Measurements from ENCODE around the gene TNRC6C.
"Not testable (repeated sequence)": the region's sequence is repeated elsewhere in the genome, so short reads cannot be mapped to it uniquely, and the experiment has no call there.

The TNRC6C gene

DNA sequence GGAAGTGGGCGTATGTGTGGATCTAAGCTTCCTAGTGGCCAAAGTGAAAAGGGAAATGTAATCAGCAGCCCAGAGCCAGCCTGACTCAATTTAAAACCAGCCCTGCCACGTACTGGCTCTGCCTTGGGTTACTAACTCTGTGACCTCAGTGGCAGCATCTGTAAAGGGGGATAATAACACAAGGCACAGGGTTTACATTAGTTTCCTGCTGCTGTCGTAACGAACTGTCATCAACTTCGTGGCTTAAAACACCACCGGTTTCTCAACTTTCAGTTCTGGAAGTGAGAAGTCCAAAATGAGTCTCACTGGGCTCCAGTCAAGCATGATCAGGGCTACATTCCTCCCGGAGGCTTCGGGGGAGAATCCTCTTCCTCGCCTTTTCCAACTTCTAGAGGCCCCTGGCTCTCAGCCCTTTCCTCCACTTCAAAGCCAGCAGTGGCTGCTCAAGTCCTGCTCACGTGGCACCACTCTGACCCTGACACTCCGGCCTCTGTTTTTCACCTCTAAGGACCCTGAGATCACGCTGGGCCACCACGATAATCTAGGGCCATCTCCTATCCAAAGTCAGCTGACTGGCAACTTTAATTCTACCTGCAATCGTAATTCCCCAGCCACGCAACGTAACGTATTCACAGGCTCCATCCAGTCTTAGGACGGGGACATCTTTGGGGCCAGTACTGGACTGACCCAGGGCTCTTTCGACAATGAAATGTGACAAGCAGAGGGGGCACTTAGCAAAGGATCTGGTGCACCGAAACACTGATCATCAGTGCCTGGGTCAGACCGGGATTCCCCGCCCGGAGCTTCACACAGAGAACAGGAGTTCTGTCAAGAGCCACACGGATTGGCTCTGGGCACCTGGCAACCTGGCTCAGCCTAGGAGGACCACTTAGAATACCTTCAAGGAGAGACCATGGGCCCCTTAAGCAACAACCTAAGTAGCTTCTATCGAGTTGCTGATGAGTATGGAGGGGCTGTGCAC is 155.6 kb downstream of the TNRC6C start:
- DNase-seq, result no peak

DNA sequence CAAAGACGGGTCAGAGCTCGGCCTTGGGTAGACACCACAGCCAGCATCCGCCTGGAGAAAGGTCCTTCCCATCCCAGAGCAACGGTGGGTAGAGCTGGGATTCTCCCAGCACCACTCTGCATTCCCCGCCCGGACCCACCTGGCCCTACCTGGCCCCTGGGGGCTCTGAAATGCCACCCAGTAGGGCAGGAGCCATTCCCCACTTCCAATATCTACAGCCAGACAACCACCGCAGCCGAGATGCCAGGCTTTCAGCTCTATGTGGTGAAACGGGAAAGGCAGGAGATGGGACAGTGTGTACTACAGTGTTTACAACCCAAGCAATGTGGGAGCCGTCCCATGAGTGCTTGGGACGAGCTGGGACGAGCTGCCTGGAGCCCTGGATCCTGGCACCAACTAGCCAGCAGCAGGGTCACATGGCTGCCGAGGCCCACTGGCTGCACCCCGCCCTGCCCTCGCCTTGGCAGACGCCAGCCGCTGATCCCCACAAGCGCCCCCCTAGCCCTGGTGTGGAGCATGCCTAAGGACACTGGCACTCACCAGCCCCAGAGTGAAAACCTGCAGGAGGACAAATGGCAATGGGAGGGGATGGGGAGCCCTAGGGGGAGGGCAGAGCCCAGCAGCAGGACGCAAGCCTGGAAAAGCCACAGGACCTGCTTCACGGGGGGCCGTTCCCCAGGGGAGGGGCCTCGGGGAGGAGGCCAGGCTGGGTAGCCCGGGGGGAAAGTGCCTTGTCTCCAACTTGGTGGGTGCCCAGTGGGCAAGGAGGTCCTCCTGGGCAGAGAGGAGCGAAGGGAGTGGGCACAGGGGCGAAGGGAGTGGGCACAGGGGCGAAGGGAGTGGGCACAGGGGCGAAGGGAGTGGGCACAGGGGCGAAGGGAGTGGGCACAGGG is 156.6 kb downstream of the TNRC6C start:
- no peak for DNase-seq

- not testable (repeated sequence) for DNase-seq
These were observed 157.3 kb downstream of the TNRC6C start for GRCh38 chr17:78115803-78116202.

DNA sequence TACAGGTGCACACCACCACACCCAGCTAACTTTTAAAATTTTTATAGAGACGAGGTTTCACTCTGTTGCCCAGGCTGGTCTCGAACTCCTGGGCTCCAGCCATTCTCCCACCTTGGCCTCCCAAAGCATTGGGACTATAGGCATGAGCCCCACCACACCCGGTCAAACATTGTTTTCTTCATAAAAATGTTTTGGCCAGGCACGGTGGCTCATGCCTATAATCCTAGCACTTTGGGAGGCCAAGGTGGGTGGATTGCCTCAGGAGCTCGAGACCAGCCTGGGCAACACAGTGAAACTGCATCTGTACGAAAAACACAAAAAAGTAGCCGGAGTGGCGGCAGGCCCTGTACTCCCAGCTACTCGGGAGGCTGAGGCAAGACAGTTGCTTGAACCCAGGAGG is 157.9 kb downstream of the TNRC6C start:
- no peak for DNase-seq

- DNase-seq, result no peak
These were observed 158.8 kb downstream of the TNRC6C start for GRCh38 chr17:78117027-78117981.

- no peak for DNase-seq
These were observed 160.3 kb downstream of the TNRC6C start for GRCh38 chr17:78118801-78119241.

DNA sequence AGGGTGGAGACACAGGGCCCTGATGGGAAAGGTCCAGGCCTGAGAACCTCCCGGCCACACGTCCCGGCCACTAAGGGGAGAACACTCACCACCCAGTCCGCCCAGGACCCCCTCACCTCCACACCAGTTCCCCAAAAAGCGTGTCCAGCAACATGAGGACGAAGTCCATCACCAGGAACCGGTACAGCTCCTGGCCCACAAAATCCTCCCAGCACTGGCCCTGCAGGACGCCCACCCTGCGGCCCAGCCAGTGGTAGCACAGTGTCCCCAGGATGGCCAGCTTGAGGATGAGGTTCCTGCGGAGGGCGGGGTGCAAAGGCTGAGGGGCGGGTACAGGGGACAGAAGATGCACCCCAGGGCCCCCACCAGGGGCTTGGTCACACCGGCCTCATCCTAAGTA is 162.0 kb downstream of the TNRC6C start:
- DNase-seq, result no peak

DNA sequence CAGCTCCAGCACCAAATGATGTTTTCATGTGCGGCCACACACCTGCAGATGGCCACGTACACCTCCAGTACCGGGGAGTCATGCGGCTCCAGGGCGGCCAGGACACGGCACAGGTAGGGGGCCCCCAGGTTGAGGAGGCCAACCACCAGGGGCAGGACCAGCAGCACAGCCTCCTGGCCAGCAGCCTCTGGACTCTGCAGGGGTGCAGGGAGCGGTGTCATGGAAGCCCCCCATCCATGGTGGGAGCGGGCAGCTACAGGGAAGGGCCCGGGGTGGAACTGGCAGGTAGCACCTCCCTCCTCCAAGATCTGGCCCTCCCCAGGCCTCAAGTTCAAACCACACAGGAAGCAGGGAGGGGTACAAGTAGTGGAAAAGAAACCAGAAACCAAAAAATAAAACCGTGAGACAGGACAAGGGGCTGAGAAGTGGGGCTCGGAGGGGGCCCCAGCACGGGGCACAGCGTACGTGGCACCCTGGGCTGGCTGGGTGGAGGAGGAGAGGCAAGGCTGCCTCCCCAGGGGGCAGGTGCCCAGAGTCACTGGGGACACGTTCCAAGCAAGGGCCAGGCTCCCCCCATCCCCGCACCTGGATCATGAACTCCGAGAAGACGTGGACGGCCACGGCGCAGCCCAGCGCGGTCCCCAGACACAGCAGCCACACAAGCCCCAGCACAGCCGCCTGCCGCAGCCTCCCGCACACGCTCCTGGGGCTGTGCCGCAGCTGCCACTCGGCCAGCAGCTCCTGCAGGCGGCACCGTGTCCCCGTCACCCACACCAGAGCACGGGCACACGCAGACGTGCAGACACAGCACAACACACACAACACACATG is 162.7 kb downstream of the TNRC6C start:
- DNase-seq, result no peak

- DNase-seq, result no peak
These were observed 163.3 kb downstream of the TNRC6C start for GRCh38 chr17:78121801-78122215.

GRCh38 chr17:78122216-78122930 is 163.9 kb downstream of the TNRC6C start:
- DNase-seq, result no peak

DNA sequence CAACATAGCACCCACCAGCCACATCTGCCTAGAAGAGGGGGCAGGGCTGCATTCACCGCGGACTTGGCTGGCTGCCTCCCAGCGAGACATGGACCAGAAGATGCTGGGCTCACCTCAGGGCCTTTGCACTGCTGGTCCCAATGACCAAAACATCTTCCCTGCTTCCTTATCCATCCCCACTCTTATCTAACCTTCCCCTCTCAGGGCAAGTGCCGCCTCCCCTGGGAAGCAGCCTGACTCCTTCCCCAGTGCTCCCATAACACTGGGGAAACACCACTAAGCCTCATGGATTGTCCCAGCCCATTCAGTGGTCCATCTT is 164.4 kb downstream of the TNRC6C start:
- DNase-seq, result no peak

GRCh38 chr17:78123258-78123929 is 164.9 kb downstream of the TNRC6C start:
- no peak for DNase-seq

DNA sequence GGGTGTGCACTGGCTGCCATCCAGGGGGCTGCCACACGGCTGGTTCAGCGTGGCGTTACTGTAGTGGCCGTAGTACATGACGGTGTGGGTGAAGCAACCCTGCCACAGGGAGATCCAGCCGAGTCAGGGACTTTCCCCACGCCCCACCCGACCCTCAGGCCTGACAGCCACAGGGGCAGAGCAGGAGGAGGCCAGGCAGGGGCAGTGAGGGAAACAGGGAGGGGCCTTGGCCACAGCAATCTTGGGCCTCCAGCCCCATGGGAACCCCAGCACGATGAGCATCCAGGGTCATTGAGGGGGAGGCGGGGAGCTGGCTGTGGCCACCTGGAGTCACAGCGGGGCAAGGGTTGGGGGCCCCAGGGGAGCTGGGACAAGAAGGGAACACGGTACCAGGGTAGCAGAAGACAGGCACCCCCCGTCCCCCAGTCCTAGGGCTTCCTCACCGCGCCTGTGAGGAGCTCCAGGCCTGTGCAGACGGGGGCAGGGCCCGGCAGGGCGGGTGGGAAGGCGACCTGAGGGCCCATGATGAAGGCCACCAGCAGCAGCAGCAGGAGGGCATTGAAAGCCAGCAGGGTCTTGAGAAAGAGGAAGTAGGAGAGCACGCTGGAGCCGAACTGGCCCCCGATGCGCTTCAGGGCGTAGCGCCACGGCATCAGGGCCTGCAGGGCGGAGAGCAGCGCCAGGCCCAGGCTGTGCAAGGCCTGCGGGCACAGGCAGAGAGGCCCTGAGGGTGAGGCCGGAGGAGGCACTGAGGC is 165.8 kb downstream of the TNRC6C start:
- DNase-seq, result no peak

DNA sequence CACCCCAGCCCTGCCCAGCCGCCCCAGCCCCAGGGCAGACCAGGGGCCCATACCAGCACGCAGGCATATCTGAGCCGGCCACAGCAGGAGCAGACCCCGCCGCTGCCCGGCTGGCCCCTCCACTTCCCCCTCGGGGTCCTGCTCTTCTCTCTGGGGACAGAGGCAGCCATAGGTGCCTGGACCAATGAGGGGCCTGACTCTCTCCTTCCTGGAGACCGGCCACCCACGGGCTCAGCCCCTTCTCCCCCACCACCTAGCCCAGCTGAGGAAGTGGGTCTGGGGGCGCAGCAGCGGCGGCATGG is 166.3 kb downstream of the TNRC6C start:
- no peak for DNase-seq

DNA sequence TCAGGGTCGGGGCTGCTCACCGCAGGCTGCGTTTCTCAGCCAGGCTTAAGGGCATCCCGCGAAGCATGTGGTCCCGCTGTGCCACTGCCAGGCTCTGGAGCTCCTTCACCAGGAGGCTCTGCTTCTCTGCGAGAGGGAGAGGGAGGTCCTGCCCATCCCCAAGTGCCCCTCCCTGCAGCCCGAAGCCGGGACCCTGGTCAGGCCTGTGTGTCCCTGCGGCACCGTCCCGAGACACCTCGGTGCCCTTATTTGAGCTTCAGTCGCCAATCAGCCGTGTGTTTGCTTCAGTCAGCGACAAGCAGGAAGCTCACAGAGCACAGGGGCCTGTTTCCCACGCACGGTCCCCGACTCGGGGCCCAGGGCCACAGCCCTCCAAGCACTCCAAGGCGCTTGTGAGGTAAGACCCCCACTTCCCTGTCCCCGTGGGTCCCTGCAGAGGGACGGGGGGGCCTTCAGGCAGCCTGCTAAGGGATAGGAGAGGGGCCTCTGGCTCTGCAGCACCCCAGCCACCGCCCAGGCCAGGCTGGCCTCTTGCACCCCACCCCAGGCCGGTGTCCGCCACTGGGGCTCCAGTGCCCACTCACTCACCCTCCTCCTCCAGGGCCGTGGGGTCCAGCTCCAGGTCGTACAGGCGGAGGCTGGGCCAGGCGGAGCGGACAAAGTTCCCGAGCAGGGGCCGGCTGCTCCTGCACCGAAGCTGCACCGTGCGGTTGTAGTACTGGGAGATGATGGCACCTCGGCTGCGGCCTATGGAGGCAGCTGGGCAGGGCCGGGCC is 166.8 kb downstream of the TNRC6C start:
- no peak for DNase-seq

- DNase-seq, result no peak
These were observed 167.7 kb downstream of the TNRC6C start for GRCh38 chr17:78125976-78126894.

DNA sequence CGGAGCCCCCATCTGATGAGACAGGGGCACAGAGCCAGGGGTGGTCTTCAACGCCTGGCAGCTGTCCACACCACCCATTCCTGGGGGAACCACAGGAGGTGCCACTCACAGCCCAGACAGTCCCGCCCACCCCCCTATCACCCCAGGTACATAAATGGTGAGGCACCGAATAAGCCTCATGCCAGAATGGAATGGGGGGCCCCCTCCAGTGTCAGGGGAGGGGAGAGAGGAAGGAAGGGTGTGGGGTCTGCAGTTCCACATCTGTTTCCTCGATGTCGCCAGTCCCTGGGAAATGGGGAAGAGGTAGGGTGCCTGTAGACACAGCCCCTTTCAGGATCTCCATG is 168.4 kb downstream of the TNRC6C start:
- DNase-seq, result no peak

Data from fibroblast of skin of abdomen (primary cell).